HFF-Myc (cell line): ENCODE measurements around the gene ENAH.

Experiments
- DNase-seq: peaks from one replicate; pipeline ENCODE4 v3.0.0-alpha.2; 2011; ENCODE audit warnings: low read depth; ENCODE audit errors: extremely low read depth
- H3K4me3 ChIP-seq: replicated peaks from 2 replicates; pipeline ENCODE4 v1.5.1; 2011; ENCODE audit warnings: low read depth, mild to moderate bottlenecking, control low read depth, low read length
- TF ChIP-seq, protein P1 (sequence below): IDR thresholded peaks from 2 replicates; pipeline ENCODE4 v1.5.1; 2012; ENCODE audit warnings: mild to moderate bottlenecking, low read depth, low read length, control low read depth; ENCODE audit errors: missing control alignments

Gene ENAH

DNA sequence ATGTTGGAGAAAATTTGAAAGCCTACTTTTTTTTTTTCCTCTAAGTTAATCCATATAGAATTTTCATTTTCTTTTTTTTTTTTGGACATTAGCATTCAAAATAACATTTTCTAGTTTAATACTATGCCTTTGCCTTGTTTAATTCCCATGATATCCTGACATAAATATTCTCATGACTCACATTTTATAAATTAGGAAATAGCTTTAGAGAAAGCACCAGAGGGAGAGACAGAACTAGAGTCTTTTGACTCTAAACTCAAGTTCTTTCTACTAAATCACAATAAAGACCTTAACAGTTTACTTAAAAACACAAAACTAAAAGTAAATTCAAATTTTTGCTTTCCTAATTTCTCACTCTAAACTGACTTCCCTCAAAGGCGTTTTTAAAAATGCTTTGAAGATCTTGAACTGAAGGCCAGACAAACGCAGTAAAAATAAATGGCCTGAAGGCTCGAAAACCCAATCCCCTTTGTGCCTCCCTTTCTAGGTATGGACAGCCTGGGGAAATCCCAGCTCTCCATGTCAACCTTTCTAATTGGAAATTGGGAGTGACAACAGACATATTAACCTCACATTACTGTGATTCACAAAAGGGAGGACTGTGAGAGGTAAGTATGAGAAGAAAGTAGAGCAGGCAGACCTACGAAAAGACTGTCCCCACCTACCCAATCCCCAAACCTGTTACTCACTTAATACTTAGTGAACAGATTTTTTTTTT is 104.6 kb downstream of the ENAH start:
- DNase-seq, result no peak
- no peak overlapping the region for H3K4me3 ChIP-seq
- TF ChIP-seq, protein P1, sequence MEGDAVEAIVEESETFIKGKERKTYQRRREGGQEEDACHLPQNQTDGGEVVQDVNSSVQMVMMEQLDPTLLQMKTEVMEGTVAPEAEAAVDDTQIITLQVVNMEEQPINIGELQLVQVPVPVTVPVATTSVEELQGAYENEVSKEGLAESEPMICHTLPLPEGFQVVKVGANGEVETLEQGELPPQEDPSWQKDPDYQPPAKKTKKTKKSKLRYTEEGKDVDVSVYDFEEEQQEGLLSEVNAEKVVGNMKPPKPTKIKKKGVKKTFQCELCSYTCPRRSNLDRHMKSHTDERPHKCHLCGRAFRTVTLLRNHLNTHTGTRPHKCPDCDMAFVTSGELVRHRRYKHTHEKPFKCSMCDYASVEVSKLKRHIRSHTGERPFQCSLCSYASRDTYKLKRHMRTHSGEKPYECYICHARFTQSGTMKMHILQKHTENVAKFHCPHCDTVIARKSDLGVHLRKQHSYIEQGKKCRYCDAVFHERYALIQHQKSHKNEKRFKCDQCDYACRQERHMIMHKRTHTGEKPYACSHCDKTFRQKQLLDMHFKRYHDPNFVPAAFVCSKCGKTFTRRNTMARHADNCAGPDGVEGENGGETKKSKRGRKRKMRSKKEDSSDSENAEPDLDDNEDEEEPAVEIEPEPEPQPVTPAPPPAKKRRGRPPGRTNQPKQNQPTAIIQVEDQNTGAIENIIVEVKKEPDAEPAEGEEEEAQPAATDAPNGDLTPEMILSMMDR, result no peak

DNA sequence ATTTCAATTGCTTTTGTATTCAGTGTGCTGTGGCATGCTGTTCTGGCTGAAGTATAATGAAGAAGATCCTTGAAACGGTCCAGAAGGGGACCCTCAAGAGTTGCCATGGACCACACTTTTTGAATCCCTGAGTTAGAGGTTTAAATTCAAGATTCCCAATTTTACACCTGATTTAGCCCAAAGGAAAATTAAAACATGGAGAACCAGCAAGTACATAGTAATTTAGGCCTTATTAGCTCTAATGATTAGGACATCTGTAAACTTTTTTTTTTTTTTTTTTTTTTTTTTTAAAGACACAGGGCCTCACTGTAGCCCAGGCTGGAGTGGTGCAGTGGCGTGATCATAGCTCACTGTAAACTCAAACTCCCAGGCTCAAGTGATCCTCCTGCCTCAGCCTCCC is 107.3 kb downstream of the ENAH start:
- TF ChIP-seq, protein P1, result no peak
- no peak for DNase-seq
- H3K4me3 ChIP-seq, result no peak overlapping the region

DNA sequence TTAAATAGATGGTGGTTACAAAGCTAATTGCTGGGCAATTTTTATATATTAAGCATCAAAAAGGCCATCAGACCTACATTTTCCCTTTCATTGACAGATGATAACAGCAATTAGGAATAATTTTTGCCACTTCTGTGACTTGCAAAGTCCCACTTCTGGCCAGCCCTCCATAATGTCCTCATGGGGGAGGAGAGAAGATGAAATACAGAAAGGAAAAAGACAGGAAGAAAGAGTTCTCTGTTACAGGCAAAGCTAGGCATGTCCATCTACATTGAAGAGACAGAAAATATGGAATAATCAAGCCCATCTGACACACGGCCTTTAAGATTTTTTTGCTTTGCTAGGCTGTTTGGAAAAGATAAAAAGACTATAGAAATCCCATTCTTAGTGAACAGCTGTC is 108.0 kb downstream of the ENAH start:
- TF ChIP-seq, protein P1, result no peak
- H3K4me3 ChIP-seq, result no peak overlapping the region
- DNase-seq, result no peak

DNA sequence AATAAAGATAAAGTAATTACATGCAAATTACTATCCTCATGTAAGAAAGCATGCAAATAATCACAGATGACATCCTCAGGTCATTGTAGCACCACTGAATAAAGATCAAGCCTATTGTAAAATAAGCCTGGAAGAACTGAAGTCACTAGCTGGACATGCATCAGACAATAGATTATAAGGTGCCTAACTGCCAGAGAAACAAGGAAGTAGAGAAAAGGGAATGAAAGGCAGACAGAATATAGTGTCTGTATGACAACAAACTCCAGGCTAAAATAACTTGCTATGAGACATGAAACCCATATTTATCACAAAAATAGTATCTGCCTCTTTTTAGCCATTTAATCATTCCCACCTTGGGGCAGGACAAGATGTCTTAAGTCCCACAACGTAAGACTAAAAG is 108.7 kb downstream of the ENAH start:
- TF ChIP-seq, protein P1, result no peak
- DNase-seq, result no peak
- no peak overlapping the region for H3K4me3 ChIP-seq

DNA sequence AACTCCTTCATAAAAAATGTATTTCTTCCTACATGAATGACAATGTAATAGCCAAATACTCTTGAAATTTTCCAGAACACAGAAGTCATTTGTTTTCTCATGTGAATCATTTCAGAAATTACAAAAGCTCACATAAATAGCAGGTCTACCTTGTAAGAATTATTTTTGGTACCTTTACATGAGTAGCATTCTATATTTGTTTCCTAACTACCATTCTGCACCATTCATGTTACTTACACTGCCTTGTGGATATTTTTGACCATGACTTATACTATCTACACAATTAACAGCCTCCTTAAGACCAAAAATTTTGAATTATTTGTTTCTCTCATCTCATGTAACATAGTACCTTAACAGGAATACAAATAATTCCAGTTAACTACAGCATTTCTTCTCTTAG is 109.6 kb downstream of the ENAH start:
- DNase-seq, result no peak
- TF ChIP-seq, protein P1, result no peak
- H3K4me3 ChIP-seq, result no peak overlapping the region

DNA sequence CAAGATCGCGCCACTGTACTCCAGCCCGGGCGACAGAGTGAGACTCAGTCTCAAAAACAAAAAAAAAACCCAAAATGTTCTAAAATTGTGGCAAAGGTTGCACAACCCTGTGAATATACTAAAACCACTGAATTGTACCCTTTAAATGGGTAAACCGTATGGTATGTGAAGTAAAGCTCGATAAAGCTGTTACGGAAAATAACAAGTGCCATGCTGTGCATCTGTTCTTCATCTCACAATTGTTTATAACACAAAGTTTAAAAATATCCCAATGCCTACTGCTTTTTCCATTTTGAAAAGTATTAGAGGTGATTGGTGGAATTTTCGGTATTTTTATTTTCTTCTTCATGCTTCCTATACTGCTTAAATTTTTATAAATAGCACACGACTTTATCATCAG is 111.5 kb downstream of the ENAH start:
- H3K4me3 ChIP-seq, result no peak overlapping the region
- TF ChIP-seq, protein P1, result no peak
- no peak for DNase-seq

DNA sequence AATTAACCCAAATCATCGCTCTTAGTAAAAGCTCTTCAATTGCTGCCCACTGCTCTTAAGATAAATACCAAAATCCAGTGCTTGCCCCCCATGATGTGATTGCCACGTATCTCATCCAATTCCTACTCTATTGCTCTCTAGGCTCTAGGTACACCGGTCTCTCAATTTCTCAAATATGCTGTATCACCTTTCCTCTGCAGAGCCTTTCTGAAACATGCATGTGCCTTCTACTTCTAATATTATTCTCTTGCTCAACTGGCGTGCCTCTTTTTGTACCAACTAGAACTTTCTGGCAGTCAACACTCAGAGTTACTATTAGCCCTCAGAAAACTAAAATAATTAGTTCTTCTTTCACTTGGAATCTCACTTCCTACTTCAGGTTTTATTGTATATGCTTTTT is 113.3 kb downstream of the ENAH start:
- no peak overlapping the region for H3K4me3 ChIP-seq
- no peak for DNase-seq
- TF ChIP-seq, protein P1, result no peak
